Activated CD8-positive, alpha-beta T cell treated with anti-CD3 and anti-CD28 coated beads for 36 hours (primary cell): ENCODE measurements around the gene PRPF40A. TPM values are rescaled to one million over a fixed set of nuclear protein-coding genes. Genes with fewer than 3 reads are reported as not detected.

Source experiments
- ATAC-seq: fragments of 200-7000 bp; cut with Tn5 transposase; one replicate; pipeline ENCODE4 v1.10.0; 2021; ENCODE audit warnings: mild to moderate bottlenecking, moderate library complexity
- CTCF ChIA-PET: fragments of 350-600 bp; sonication (Branson Sonifier 250); formaldehyde crosslinking; loops from one replicate; lab custom pipeline; 2021; ENCODE audit warnings: antibody characterized with exemption; lab: Charles Lee
- POLR2A ChIA-PET: fragments of 350-600 bp; sonication (Branson Sonifier 250); formaldehyde crosslinking; loops from one replicate; lab custom pipeline; 2021; ENCODE audit warnings: antibody characterized with exemption; lab: Charles Lee
- DNase-seq: peaks from one replicate; pipeline ENCODE4 v3.0.0-alpha.2; 2020
- H3K27ac Mint-ChIP-seq: one replicate; pipeline ENCODE4 v1.8.0; 2021; ENCODE audit warnings: mild to moderate bottlenecking, mixed read lengths
- H3K27me3 Mint-ChIP-seq: one replicate; pipeline ENCODE4 v1.8.0; 2021; ENCODE audit warnings: mixed read lengths
- H3K36me3 Mint-ChIP-seq: one replicate; pipeline ENCODE4 v1.8.0; 2021; ENCODE audit warnings: low read depth, mixed read lengths
- H3K4me1 Mint-ChIP-seq: one replicate; pipeline ENCODE4 v1.8.0; 2021; ENCODE audit warnings: low read depth, mixed read lengths
- H3K4me3 Mint-ChIP-seq: one replicate; pipeline ENCODE4 v1.8.0; 2021; ENCODE audit warnings: mild to moderate bottlenecking, moderate library complexity, mixed read lengths
- H3K9me3 Mint-ChIP-seq: one replicate; pipeline ENCODE4 v1.8.0; 2021; ENCODE audit warnings: mixed read lengths
- CTCF ChIP-seq: fragments of 200-600 bp; IDR thresholded peaks from one replicate; pipeline ENCODE4 v1.8.0; 2022; ENCODE audit warnings: antibody characterized with exemption, mild to moderate bottlenecking
- intact Hi-C: fragments of 100-400 bp; cut with micrococcal nuclease; formaldehyde crosslinking; loops from one replicate; pipeline ENCODE4 v1.10.0; 2022
- total RNA-seq, 2 experiments: library from RNA; stranded (reverse); gene quantifications; one replicate each; pipeline ENCODE4 v1.2.3, GENCODE V29; 2021

PRPF40A gene
- total RNA-seq, 2 experiments from 2014 or later, result 145 to 148 TPM

DNA sequence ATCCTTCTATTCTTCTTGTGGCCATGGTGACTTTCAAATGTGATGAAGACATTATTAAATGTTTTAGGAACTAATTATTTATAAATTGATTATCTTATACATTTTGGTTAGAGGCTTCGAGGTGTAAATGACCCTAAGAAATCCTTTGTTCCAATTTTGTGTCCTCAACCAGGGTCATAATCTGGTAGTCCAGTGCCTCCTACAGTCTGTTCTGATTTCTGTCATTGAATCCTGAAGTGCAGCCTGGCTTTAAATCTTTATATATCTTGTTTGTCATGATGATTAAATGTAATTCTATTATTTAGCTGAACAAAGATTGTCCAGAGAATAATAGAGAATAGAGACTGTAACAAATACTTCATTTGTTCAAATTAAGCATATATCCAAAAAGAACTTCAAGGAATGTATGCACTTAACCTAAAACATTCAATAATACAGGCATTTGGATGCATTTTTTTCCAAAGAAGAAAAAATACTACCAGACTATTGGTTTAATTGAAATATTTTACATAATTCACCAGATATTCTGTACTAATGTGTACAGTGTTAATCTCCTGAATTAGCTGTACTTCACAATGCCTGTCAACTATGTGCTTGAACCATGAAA is 89.8 kb downstream of the PRPF40A start:
- DNase-seq (no peak), ATAC-seq (no peak)
- CTCF ChIA-PET, result interaction anchor here (0.9 to 3.9 kb wide), 5 partner anchors 8 to 591 kb away, joined by 3 to 20 read pairs (median 4); partner anchors contain the start of gene STAM2
- peak; percentile 21 for TF ChIP-seq CTCF
- Mint-ChIP-seq H3K4me1 (no peaks in the 10 kb centered on the region), H3K9me3 (no peaks in the 10 kb centered on the region), H3K27me3 (peaks cover 5% of the 10 kb centered on the region), H3K36me3 (no peaks in the 10 kb centered on the region), H3K4me3 (no peak overlapping the region), H3K27ac (no peak overlapping the region)
- POLR2A ChIA-PET, result no interaction called here
- intact Hi-C loops, result no loop called here

DNA sequence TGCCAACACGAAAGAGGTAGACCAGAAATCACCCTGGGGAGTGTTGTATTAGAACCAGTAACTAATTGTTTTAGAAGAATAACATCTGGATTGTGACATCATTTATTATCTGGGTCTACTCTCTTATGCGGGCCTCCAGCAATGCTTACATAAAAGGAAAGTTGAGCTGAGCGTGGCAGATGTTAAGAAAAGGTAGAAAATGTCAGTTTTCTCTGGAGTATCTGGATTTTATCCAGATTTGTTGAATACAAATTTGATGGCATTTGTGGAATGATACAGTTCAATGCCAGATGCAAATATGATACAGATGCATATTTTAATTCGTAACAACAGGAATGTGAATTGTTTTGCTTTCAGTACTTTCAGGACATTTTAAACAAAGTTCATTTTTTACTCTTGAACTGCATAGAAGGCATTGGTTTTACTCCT is 90.3 kb downstream of the PRPF40A start:
- H3K4me1 Mint-ChIP-seq, result no peaks in the 10 kb centered on the region
- CTCF ChIA-PET, result interaction anchor here (0.9 to 3.9 kb wide), 5 partner anchors 9 to 590 kb away, joined by 3 to 20 read pairs (median 4); partner anchors contain the start of gene STAM2
- intact Hi-C loops, result no loop called here

DNA sequence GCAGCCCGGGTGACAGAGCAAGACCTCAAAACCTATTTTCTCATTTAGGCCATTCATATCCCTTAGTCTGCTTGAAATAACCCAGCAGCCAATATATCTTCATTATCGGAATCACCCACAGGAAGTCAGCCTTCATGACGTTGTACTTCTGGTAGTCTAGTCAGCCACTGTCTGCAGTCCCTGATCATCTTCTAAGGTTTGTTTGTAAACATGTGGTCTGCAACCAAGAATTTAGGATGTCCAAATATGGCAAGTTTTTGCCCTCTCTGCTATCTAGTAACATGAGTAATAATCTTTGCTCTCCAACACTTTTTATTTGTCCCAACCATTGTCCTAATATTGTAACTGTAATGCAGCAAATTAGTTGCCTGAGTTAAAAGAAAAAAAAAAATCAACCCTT is 92.5 kb downstream of the PRPF40A start:
- CTCF ChIA-PET, result interaction anchor here (3.9 kb wide), 1 partner anchor 11 kb away, joined by 20 read pairs; no protein-coding TSS in a partner anchor
- TF ChIP-seq CTCF, result no peak
- Mint-ChIP-seq H3K4me3 (no peak overlapping the region), H3K4me1 (no peaks in the 10 kb centered on the region), H3K9me3 (no peaks in the 10 kb centered on the region), H3K36me3 (no peaks in the 10 kb centered on the region), H3K27me3 (peaks cover 6% of the 10 kb centered on the region), H3K27ac (no peak overlapping the region)
- POLR2A ChIA-PET, result no interaction called here
- DNase-seq, result no peak
- no peak for ATAC-seq
- intact Hi-C loops, result no loop called here

More for the DNA sequence above, 90.3 kb downstream of the PRPF40A start:
- Mint-ChIP-seq H3K27ac (no peak overlapping the region), H3K4me3 (no peak overlapping the region), H3K36me3 (no peaks in the 10 kb centered on the region), H3K27me3 (peaks cover 5% of the 10 kb centered on the region), H3K9me3 (no peaks in the 10 kb centered on the region)
- no peak for TF ChIP-seq CTCF
- ATAC-seq (no peak), DNase-seq (no peak)
- POLR2A ChIA-PET, result no interaction called here

DNA sequence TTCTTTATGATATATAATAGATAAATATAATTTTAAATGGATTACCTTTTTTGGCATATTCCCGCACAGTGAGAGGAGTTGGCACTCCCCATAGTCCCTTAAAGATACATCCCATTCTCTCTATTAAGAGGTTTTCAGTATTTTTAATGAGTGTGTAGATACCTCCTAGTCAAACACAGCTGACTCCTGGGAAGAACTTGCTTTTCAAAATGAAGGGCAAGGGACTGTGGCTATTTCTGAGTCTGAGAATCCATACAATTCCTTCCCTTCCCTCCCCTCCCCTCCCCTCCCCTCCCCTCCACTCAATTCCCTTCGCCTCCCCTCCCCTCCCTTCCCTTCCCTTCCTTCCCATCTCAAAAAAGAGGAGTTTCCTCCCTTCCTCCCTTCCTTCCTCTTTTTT is 93.5 kb downstream of the PRPF40A start:
- intact Hi-C loops, result no loop called here
- CTCF ChIA-PET, result no interaction called here
- DNase-seq, result no peak
- POLR2A ChIA-PET, result no interaction called here
- no peak for TF ChIP-seq CTCF
- no peak overlapping the region for H3K27ac Mint-ChIP-seq
- no peaks in the 10 kb centered on the region for H3K9me3 Mint-ChIP-seq
- H3K4me1 Mint-ChIP-seq, result no peaks in the 10 kb centered on the region
- ATAC-seq, result no peak
- peaks cover 6% of the 10 kb centered on the region for H3K27me3 Mint-ChIP-seq
- H3K36me3 Mint-ChIP-seq, result no peaks in the 10 kb centered on the region
- H3K4me3 Mint-ChIP-seq, result no peak overlapping the region

- POLR2A ChIA-PET, result no interaction called here
- Mint-ChIP-seq H3K27ac (no peak overlapping the region), H3K27me3 (peaks cover 6% of the 10 kb centered on the region), H3K9me3 (no peaks in the 10 kb centered on the region), H3K4me3 (no peak overlapping the region), H3K36me3 (no peaks in the 10 kb centered on the region), H3K4me1 (no peaks in the 10 kb centered on the region)
- no peak for TF ChIP-seq CTCF
- ATAC-seq, result no peak
- intact Hi-C loops, result no loop called here
- CTCF ChIA-PET, result no interaction called here
- DNase-seq, result no peak
These were observed 94.1 kb downstream of the PRPF40A start for GRCh38 chr2:152623076-152623740.
